PC-9 (cell line): ENCODE data around the gene RALGPS2. TPM values are rescaled to one million over a fixed set of nuclear protein-coding genes. Genes with fewer than 3 reads are reported as not detected.

Source experiments
- BruUV-seq: library from RNA; stranded (reverse); fragments of 400-500 nt; replicated peaks from 2 replicates; lab custom pipeline; 2021; lab: Mats Ljungman, UMichigan
- CTCF ChIA-PET: fragments of 300-600 bp; sonication (Branson Sonifier 250); formaldehyde crosslinking; loops from one replicate; lab custom pipeline; 2022; ENCODE audit warnings: antibody characterized with exemption; lab: Charles Lee
- POLR2A ChIA-PET: fragments of 300-600 bp; sonication (Branson Sonifier 250); formaldehyde crosslinking; loops from one replicate; lab custom pipeline; 2022; ENCODE audit warnings: antibody characterized with exemption; ENCODE audit not compliant: unreplicated experiment; lab: Charles Lee
- DNase-seq, 2 experiments: peaks; one replicate each; pipeline versions ENCODE4 v3.0.0 to v3.0.0-alpha.2; 2015 to 2022; ENCODE audit warnings: mixed read lengths in 1 of 2
- H2AFZ ChIP-seq: fragments of 200-600 bp; sonication (generic); 2 replicates; pipeline ENCODE4 v1.8.1; 2017; ENCODE audit warnings: antibody characterized with exemption
- H3F3A ChIP-seq: fragments of 200-600 bp; sonication (generic); 2 replicates; pipeline ENCODE4 v1.8.1; 2017; ENCODE audit warnings: antibody characterized with exemption, mild to moderate bottlenecking, low read depth; ENCODE audit not compliant: insufficient read depth
- H3K27ac ChIP-seq: fragments of 200-600 bp; sonication (generic); 2 replicates; pipeline ENCODE4 v1.6.1; 2016; ENCODE audit warnings: mixed run types
- H3K27me3 ChIP-seq: fragments of 200-600 bp; sonication (generic); 2 replicates; pipeline ENCODE4 v1.6.1; 2016; ENCODE audit warnings: low read depth, mixed run types; ENCODE audit not compliant: insufficient read depth
- H3K36me3 ChIP-seq: fragments of 200-600 bp; sonication (generic); 2 replicates; pipeline ENCODE4 v1.6.1; 2016; ENCODE audit warnings: low read depth, mixed run types
- H3K4me1 ChIP-seq: fragments of 200-600 bp; sonication (generic); replicated peaks from 2 replicates; pipeline ENCODE4 v1.6.1; 2016; ENCODE audit warnings: mixed run types; ENCODE audit not compliant: insufficient read depth
- H3K4me2 ChIP-seq: fragments of 200-600 bp; sonication (generic); 2 replicates; pipeline ENCODE4 v1.6.1; 2017; ENCODE audit warnings: mixed run types
- H3K4me3 ChIP-seq: fragments of 200-600 bp; sonication (generic); 2 replicates; pipeline ENCODE4 v1.6.1; 2016; ENCODE audit warnings: mixed run types
- H3K79me2 ChIP-seq: fragments of 200-600 bp; sonication (generic); 2 replicates; pipeline ENCODE4 v1.6.1; 2017; ENCODE audit warnings: low read depth, mixed run types
- H3K9me2 ChIP-seq: fragments of 200-600 bp; sonication (generic); 2 replicates; pipeline ENCODE4 v1.8.1; 2017; ENCODE audit warnings: mild to moderate bottlenecking; ENCODE audit not compliant: insufficient read depth
- H3K9me3 ChIP-seq: fragments of 200-600 bp; sonication (generic); 2 replicates; pipeline ENCODE4 v1.8.1; 2016; ENCODE audit warnings: low read depth; ENCODE audit not compliant: insufficient read depth
- H4K20me1 ChIP-seq: fragments of 200-600 bp; sonication (generic); 2 replicates; pipeline ENCODE4 v1.8.1; 2017; ENCODE audit not compliant: insufficient read depth
- EZH2 ChIP-seq: fragments of 200-600 bp; sonication (generic); IDR thresholded peaks from 2 replicates; pipeline ENCODE4 v1.8.0; 2017; ENCODE audit warnings: antibody characterized with exemption, low read depth
- intact Hi-C: fragments of 100-400 bp; cut with micrococcal nuclease; formaldehyde crosslinking; loops from one replicate; pipeline ENCODE4 v1.10.0; 2022; ENCODE audit not compliant: unreplicated experiment
- total RNA-seq: library from RNA; stranded (reverse); gene quantifications from 2 replicates; pipeline ENCODE4 v1.2.3, GENCODE V29; 2021
- TF ChIP-seq, protein P1 (sequence below): fragments of 200-600 bp; sonication (generic); conservative IDR thresholded peaks from 2 replicates; pipeline ENCODE4 v1.6.1; 2017; ENCODE audit warnings: mixed run types, antibody characterized with exemption, mild to moderate bottlenecking, moderate library complexity

RALGPS2 gene
- total RNA-seq, 1 experiment from 2014 or later, result 62.4 TPM

- intact Hi-C loops, result no loop called here
- Histone ChIP-seq H4K20me1 (no peaks in the 10 kb centered on the region), H2AFZ (no peak overlapping the region), H3K4me1 (no peaks in the 10 kb centered on the region), H3K36me3 (peaks cover 18% of the 10 kb centered on the region), H3K27me3 (no peaks in the 10 kb centered on the region), H3F3A (no peaks in the 10 kb centered on the region; the same call in 1 of the 2 replicates), H3K9me3 (no peaks in the 10 kb centered on the region), H3K4me2 (no peak overlapping the region), H3K79me2 (no peaks in the 10 kb centered on the region), H3K4me3 (no peak overlapping the region), H3K9me2 (no peaks in the 10 kb centered on the region), H3K27ac (no peak overlapping the region)
- POLR2A ChIA-PET, result no interaction called here
- no TSS peak for BruUV-seq
- CTCF ChIA-PET, result no interaction called here
- no peak for DNase-seq
- TF ChIP-seq, protein P1, sequence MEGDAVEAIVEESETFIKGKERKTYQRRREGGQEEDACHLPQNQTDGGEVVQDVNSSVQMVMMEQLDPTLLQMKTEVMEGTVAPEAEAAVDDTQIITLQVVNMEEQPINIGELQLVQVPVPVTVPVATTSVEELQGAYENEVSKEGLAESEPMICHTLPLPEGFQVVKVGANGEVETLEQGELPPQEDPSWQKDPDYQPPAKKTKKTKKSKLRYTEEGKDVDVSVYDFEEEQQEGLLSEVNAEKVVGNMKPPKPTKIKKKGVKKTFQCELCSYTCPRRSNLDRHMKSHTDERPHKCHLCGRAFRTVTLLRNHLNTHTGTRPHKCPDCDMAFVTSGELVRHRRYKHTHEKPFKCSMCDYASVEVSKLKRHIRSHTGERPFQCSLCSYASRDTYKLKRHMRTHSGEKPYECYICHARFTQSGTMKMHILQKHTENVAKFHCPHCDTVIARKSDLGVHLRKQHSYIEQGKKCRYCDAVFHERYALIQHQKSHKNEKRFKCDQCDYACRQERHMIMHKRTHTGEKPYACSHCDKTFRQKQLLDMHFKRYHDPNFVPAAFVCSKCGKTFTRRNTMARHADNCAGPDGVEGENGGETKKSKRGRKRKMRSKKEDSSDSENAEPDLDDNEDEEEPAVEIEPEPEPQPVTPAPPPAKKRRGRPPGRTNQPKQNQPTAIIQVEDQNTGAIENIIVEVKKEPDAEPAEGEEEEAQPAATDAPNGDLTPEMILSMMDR, result no peak
- TF ChIP-seq EZH2, result no peak
Measured at GRCh38 chr1:178895928-178896327, 170.9 kb downstream of the RALGPS2 start.

GRCh38 chr1:178898401-178898800 is 173.4 kb downstream of the RALGPS2 start:
- H3F3A ChIP-seq, result no peaks in the 10 kb centered on the region; the same call in 1 of the 2 replicates
- H3K27ac ChIP-seq, result no peak overlapping the region
- H3K4me1 ChIP-seq, result no peaks in the 10 kb centered on the region
- POLR2A ChIA-PET, result no interaction called here
- no peak for TF ChIP-seq EZH2
- TF ChIP-seq, protein P1, result no peak
- H3K9me3 ChIP-seq, result no peaks in the 10 kb centered on the region
- intact Hi-C loops, result no loop called here
- no peak overlapping the region for H3K4me3 ChIP-seq
- H3K27me3 ChIP-seq, result no peaks in the 10 kb centered on the region
- CTCF ChIA-PET, result no interaction called here
- no peak overlapping the region for H2AFZ ChIP-seq
- H3K79me2 ChIP-seq, result no peaks in the 10 kb centered on the region
- H3K4me2 ChIP-seq, result no peak overlapping the region
- DNase-seq, result no peak
- no peaks in the 10 kb centered on the region for H3K9me2 ChIP-seq
- H3K36me3 ChIP-seq, result peaks cover 20% of the 10 kb centered on the region
- no peaks in the 10 kb centered on the region for H4K20me1 ChIP-seq
- no TSS peak for BruUV-seq

GRCh38 chr1:178899402-178899801 is 174.4 kb downstream of the RALGPS2 start:
- Histone ChIP-seq H3K4me3 (no peak overlapping the region), H3K4me1 (no peaks in the 10 kb centered on the region), H3K79me2 (no peaks in the 10 kb centered on the region), H3K9me2 (no peaks in the 10 kb centered on the region), H4K20me1 (no peaks in the 10 kb centered on the region), H2AFZ (no peak overlapping the region), H3K36me3 (peaks cover 22% of the 10 kb centered on the region), H3F3A (no peaks in the 10 kb centered on the region; the same call in 1 of the 2 replicates), H3K4me2 (no peak overlapping the region), H3K27ac (no peak overlapping the region), H3K27me3 (no peaks in the 10 kb centered on the region), H3K9me3 (no peaks in the 10 kb centered on the region)
- DNase-seq, result no peak
- no TSS peak for BruUV-seq
- intact Hi-C loops, result no loop called here
- ChIA-PET CTCF (no interaction called here), POLR2A (no interaction called here)
- no peak for TF ChIP-seq EZH2
- TF ChIP-seq, protein P1, result no peak
